GM18520 (cell line): ENCODE results near the gene KRT83.
"Not testable (repeated sequence)": the region's sequence is repeated elsewhere in the genome, so short reads cannot be mapped to it uniquely, and the experiment has no call there.

ENCODE experiments used
- ATAC-seq: cut with Tn5 transposase; IDR thresholded peaks from one replicate; pipeline ENCODE4 v1.9.1; 2021; ENCODE audit not compliant: unreplicated experiment

Gene KRT83

GRCh38 chr12:52311285-52311648 is 9.9 kb downstream of the KRT83 start:
- ATAC-seq: no peak

GRCh38 chr12:52310622-52311284 is 10.4 kb downstream of the KRT83 start:
- no peak for ATAC-seq

- ATAC-seq: no peak
Measured at GRCh38 chr12:52308806-52309425, 12.3 kb downstream of the KRT83 start.

GRCh38 chr12:52307836-52308805 is 13.1 kb downstream of the KRT83 start:
- no peak for ATAC-seq

DNA sequence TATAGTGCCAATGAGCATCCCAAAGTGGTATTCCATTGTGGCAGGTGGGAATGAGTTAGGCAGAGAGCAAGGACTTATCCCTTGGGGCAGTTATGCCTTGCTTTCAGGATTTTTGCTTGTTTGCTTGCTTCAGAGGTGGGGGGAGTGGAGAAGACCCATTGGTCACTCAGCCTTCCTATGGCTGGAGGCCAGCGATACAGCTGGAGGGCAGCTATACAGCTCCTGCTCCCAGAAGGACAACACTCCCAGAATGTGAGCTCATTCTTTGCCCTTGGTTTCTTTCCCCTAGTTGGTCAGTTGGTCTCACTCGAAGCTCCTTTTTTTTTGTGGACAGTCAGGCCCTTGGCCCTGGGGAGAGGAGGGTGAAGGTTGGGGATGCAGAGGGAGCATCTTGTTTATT is 14.5 kb downstream of the KRT83 start:
- no peak for ATAC-seq

GRCh38 chr12:52305921-52306705 is 15.1 kb downstream of the KRT83 start:
- no peak for ATAC-seq

GRCh38 chr12:52304941-52305411 is 16.2 kb downstream of the KRT83 start:
- not testable (repeated sequence) for ATAC-seq

- not testable (repeated sequence) for ATAC-seq
Measured at GRCh38 chr12:52302242-52302914, 18.8 kb downstream of the KRT83 start.

GRCh38 chr12:52301721-52302120 is 19.5 kb downstream of the KRT83 start:
- ATAC-seq: not testable (repeated sequence)

- no peak for ATAC-seq
Measured at GRCh38 chr12:52300796-52301691, 20.2 kb downstream of the KRT83 start.

GRCh38 chr12:52298677-52299190 is 22.5 kb downstream of the KRT83 start:
- no peak for ATAC-seq

- ATAC-seq: no peak
Measured at GRCh38 chr12:52296572-52297215, 24.5 kb downstream of the KRT83 start.

DNA sequence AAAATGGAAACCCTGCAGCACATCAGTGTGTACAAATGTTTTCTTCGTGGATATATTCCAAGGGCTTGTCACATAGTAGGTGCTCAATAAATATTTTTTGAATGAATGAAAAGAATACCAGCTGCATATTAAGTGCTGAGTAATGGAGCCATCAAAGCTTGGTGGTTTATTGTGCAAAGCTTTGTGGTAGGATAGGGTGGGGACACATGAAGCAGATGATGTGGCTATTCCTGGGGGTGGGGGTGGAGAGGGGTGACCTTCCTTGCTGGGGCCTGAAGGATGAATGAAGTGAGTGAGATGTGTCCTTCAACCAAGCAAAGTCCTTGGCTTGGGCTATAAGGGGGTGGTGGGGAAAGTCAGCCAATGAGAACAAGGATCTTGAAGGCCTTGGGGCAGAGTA is 25.5 kb downstream of the KRT83 start:
- no peak for ATAC-seq

DNA sequence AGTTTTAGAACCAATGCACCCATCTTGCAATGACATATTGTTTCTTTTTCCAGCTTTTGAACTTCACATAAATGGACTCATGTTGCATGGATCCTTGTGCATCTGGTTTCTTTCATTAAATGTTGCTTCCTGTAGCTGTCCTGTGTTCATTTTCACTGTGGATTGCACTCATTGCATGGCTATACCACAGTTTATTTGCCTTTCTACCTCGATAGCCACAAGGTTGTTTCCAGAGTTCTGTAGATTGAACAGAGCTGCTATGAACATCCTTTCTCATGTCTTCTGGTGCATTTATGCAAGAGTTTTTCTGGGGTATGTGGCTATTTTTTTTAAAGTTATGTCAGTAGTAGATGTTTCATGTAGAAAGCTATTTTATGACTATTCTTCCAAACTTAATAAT is 26.4 kb downstream of the KRT83 start:
- no peak for ATAC-seq

DNA sequence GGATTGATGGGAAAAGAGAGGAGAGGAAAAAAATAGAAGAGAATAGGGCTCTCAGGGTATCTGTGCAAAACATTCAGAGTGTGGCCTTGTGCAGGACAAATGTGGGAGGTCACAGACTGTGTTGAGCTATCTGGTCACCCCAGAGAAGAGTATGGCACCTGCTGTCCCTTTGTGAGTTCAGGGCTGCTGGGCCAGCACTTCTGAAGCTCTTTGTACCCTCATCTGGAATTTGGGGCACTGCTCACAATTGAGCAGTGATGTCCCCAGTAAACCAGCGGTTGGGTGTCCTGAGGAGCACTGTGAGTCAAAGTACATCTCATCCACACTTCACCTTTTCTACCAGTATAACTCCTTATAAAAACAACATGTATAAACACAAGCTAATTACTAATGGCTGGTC is 27.3 kb downstream of the KRT83 start:
- no peak for ATAC-seq

GRCh38 chr12:52291267-52291935 is 29.8 kb downstream of the KRT83 start, which contains the start of gene KRT81:
TSS of gene KRT81 (minus strand) at chr12:52291534. CDS start at chr12:52291465, 69 bp downstream.
- ATAC-seq: no peak

DNA sequence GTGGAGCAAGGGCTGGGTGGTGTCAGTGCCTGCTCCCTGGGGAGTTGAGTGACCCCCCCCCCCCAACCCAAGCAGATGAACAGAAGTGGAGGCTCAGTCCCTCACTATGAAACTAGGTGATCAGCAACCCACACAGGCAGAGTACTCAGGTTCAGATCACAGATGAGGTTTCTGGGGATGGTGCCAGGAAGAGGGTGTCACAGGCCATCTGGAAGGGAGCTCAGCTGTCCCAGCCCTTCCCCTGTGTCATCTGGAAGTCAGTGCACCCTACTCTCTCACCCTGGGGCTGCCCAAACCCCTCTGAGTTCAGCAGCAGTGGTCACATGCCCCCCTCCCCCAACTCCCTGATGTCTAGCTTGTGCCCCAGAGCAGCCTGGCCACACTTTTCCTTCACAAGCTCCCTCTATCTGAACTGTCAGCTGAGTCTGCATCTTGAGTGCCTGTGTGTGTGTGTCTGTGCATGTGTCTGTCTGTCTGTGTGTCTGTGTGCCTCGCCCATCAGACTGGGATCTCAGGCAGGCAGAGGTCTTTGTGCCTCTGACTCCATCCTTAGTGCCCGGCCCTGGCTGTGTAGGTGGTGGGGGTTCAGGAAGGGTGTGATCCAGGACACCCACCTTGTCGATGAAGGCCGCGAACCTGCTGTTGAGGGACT is 30.6 kb downstream of the KRT83 start:
- not testable (repeated sequence) for ATAC-seq
